HL-60 (cell line): Measurements from ENCODE around the gene RASIP1.
"Not testable (repeated sequence)": the region's sequence is repeated elsewhere in the genome, so short reads cannot be mapped to it uniquely, and the experiment has no call there.

Source experiments
- DNase-seq, 2 experiments: peaks; one replicate each; pipeline ENCODE4 v3.0.0-alpha.2; 2010 to 2020; ENCODE audit warnings: low read depth in 1 of 2, low spot score in 1 of 2
- H3K27ac ChIP-seq: fragments of 250-450 bp; sonication (Bioruptor Pico); replicated peaks from 2 replicates; pipeline ENCODE4 v1.5.1; 2020; ENCODE audit warnings: mild to moderate bottlenecking, moderate library complexity
- H3K27me3 ChIP-seq: fragments of 250-450 bp; sonication (Bioruptor Pico); 2 replicates; pipeline ENCODE4 v1.5.1; 2021; ENCODE audit warnings: mild to moderate bottlenecking, moderate library complexity; ENCODE audit not compliant: insufficient read depth, poor library complexity, severe bottlenecking
- H3K4me3 ChIP-seq: replicated peaks from 2 replicates; pipeline ENCODE4 v1.5.1; 2011; ENCODE audit warnings: mild to moderate bottlenecking, control low read depth, low read length; ENCODE audit not compliant: insufficient read depth
- GABPA ChIP-seq: IDR thresholded peaks from 2 replicates; pipeline ENCODE4 v1.6.1; 2012; ENCODE audit warnings: low read depth
- POLR2AphosphoS5 ChIP-seq: IDR thresholded peaks from 2 replicates; pipeline ENCODE4 v1.6.1; 2012; ENCODE audit warnings: low read depth
- SPI1 ChIP-seq: IDR thresholded peaks from 2 replicates; pipeline ENCODE4 v1.6.1; 2012; ENCODE audit warnings: low read depth, mild to moderate bottlenecking, borderline replicate concordance
- TF ChIP-seq, protein P1 (sequence below): IDR thresholded peaks from 2 replicates; pipeline ENCODE4 v1.6.1; 2012; ENCODE audit warnings: low read depth; ENCODE audit not compliant: insufficient replicate concordance
- TF ChIP-seq, protein P2 (sequence below): IDR thresholded peaks from one replicate; pipeline ENCODE4 v1.5.1; 2011; ENCODE audit warnings: low read length, control low read depth, inconsistent platforms; ENCODE audit not compliant: insufficient read depth

The RASIP1 gene

DNA sequence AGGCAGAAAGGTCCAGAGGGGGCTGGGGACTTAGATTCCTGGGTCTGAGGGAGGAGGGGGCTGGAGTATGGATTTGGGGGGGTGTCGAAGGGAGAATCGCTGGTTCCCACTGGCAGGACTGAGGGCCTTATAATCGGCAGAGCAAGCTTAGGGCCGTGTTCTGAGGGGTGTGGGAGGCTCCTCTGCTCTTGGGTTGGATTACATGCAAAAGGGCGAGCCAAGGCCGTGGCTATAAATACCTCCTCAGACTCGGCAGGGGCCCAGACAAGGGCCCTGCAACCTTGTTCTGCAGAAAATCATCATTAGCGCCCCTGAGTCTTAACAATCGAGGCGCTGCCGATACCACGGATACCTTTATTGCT, 20.2 kb downstream of the RASIP1 start:
- no peak for DNase-seq
- Histone ChIP-seq H3K27ac (no peak overlapping the region), H3K4me3 (no peak overlapping the region), H3K27me3 (no peaks in the 10 kb centered on the region)
- TF ChIP-seq, protein P1, sequence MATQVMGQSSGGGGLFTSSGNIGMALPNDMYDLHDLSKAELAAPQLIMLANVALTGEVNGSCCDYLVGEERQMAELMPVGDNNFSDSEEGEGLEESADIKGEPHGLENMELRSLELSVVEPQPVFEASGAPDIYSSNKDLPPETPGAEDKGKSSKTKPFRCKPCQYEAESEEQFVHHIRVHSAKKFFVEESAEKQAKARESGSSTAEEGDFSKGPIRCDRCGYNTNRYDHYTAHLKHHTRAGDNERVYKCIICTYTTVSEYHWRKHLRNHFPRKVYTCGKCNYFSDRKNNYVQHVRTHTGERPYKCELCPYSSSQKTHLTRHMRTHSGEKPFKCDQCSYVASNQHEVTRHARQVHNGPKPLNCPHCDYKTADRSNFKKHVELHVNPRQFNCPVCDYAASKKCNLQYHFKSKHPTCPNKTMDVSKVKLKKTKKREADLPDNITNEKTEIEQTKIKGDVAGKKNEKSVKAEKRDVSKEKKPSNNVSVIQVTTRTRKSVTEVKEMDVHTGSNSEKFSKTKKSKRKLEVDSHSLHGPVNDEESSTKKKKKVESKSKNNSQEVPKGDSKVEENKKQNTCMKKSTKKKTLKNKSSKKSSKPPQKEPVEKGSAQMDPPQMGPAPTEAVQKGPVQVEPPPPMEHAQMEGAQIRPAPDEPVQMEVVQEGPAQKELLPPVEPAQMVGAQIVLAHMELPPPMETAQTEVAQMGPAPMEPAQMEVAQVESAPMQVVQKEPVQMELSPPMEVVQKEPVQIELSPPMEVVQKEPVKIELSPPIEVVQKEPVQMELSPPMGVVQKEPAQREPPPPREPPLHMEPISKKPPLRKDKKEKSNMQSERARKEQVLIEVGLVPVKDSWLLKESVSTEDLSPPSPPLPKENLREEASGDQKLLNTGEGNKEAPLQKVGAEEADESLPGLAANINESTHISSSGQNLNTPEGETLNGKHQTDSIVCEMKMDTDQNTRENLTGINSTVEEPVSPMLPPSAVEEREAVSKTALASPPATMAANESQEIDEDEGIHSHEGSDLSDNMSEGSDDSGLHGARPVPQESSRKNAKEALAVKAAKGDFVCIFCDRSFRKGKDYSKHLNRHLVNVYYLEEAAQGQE, result no peak
- no peak for TF ChIP-seq GABPA
- no peak for TF ChIP-seq POLR2AphosphoS5

DNA sequence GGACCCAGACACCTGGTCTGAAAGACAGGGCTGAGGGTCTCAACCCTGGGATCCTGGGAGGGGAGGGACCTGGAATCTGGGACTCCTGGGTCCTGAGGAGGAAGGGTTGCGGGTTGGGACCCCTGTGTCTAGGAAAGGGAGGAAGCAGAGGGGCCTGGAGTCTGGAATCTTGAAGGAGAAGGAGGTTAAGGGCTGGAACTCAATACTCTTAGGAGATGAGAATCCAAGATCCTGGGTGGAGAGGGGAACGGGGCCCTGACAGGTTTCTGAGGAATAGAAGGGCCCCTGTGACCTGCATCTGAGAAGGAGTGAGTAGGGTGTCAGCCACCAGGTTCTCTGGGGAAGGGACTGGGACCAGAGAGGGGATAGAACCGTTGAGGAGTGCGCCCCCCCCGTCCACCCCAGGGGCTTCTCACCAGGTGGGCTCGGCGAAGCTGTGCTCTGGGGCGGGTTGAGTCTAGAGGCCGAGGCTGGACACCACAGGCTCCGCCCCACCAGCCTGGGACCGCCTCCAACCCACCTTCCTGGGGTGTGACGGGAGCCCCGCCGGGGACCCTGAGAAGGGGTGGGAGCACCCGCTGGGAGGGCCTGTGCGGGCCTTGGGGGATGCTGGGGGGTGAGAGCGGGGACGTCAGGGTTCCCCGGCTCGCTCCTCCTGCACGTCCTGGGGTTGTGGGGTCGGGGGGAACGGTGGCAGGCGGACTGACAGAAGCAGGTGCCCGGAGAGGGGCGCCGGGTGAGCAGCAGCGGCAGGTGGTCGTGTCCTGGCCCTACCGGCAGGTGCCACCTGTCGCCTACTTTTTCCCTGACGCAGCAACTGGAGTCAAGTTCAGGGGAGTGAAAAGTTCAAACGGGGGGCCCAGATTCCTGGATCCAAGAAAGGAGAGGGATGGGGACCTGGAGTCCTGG, 20.9 kb downstream of the RASIP1 start, which contains the start of gene MAMSTR:
Gene MAMSTR, minus strand, starts transcription at position 463 of the 909 bp plus-strand sequence. CDS start 694 bp downstream, outside the sequence.
- Histone ChIP-seq H3K27me3 (no peaks in the 10 kb centered on the region), H3K27ac (peak within 1 kb of the TSS; percentile 80), H3K4me3 (peak within 1 kb of the TSS; percentile 58)
- TF ChIP-seq, protein P2, sequence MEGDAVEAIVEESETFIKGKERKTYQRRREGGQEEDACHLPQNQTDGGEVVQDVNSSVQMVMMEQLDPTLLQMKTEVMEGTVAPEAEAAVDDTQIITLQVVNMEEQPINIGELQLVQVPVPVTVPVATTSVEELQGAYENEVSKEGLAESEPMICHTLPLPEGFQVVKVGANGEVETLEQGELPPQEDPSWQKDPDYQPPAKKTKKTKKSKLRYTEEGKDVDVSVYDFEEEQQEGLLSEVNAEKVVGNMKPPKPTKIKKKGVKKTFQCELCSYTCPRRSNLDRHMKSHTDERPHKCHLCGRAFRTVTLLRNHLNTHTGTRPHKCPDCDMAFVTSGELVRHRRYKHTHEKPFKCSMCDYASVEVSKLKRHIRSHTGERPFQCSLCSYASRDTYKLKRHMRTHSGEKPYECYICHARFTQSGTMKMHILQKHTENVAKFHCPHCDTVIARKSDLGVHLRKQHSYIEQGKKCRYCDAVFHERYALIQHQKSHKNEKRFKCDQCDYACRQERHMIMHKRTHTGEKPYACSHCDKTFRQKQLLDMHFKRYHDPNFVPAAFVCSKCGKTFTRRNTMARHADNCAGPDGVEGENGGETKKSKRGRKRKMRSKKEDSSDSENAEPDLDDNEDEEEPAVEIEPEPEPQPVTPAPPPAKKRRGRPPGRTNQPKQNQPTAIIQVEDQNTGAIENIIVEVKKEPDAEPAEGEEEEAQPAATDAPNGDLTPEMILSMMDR, result no peak
- TF ChIP-seq SPI1 (no peak), POLR2AphosphoS5 (no peak), GABPA (no peak)
- TF ChIP-seq, protein P1, result no peak
- no peak for DNase-seq

DNA sequence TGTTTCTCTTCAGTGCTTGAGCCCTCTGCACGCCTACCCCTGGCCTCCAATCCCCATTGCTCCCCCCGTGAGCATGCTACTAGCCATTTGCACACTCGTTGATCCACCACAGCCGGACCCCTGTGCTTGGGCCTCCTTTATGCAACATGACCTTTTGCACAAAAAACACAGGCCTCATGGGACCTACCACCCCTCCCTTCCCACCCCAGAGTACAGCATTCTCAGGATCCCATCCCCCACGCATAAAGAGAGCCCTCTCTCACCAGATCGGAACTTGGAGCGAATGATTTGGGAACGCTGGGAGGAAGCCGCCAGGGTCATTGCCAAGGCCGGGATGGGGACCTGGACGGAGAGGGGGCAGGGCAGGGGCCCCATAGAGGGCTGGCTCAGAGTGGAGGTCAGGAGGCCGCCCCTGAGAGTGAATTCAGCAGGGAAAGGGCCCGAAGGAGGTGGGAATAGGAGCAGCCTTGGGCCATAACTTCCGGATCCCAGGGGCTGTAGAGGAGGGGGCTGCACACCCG, 21.6 kb downstream of the RASIP1 start:
- H3K27ac ChIP-seq, result no peak overlapping the region
- no peaks in the 10 kb centered on the region for H3K27me3 ChIP-seq
- DNase-seq, result no peak
- TF ChIP-seq, protein P1, result no peak
- TF ChIP-seq, protein P2, result no peak
- TF ChIP-seq SPI1, result no peak
- no peak for TF ChIP-seq GABPA
- no peak for TF ChIP-seq POLR2AphosphoS5
- no peak overlapping the region for H3K4me3 ChIP-seq

DNA sequence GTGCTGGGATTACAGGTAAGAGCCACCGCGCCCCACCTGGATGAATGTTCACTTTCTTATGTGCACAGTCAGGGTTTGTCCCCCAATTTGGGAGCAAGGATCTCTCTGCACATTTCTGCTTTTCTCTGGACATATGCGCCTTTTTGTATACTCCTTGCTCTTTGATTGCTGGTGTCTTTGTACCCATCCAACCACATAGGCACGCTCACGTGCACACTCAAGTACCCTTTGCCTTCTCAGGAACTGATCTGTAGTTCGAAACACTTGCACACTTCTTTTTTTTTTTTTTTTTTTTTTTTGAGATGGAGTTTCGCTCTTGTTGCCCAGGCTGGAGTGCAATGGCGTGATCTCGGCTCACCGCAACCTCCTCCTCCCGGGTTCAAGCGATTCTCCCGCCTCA, 22.3 kb downstream of the RASIP1 start:
- H3K27ac ChIP-seq, DNase-seq, H3K4me3 ChIP-seq: not testable (repeated sequence)

More for the DNA sequence above, 22.3 kb downstream of the RASIP1 start:
- H3K27me3 ChIP-seq, result not testable (repeated sequence)
